Smooth muscle cell (in vitro differentiated cells): Measurements from ENCODE around the gene STAU1. TPM values are rescaled to one million over a fixed set of nuclear protein-coding genes. Genes with fewer than 3 reads are reported as not detected.
A peak's percentile ranks its signal among the peaks of the same experiment; 100 is the strongest.

ENCODE experiments used
- DNase-seq: peaks from one replicate; lab custom pipeline; 2025; ENCODE audit not compliant: unreplicated experiment; lab: John Stamatoyannopoulos, UW
- H2AFZ ChIP-seq: fragments of 200-600 bp; sonication (generic); 2 replicates; pipeline ENCODE4 v1.6.0; 2016; ENCODE audit warnings: antibody characterized with exemption, low read depth, mild to moderate bottlenecking
- H3F3A ChIP-seq: fragments of 200-600 bp; sonication (generic); 2 replicates; pipeline ENCODE4 v1.6.0; 2017; ENCODE audit warnings: antibody characterized with exemption, low read depth
- H3K27ac ChIP-seq: fragments of 200-600 bp; sonication (generic); 2 replicates; pipeline ENCODE4 v1.5.1; 2016; ENCODE audit warnings: low read depth, mild to moderate bottlenecking
- H3K27me3 ChIP-seq: fragments of 200-600 bp; sonication (generic); 2 replicates; pipeline ENCODE4 v1.6.1; 2016; ENCODE audit warnings: low read depth, mild to moderate bottlenecking
- H3K36me3 ChIP-seq: fragments of 200-600 bp; sonication (generic); 2 replicates; pipeline ENCODE4 v1.5.1; 2016; ENCODE audit warnings: low read depth
- H3K4me1 ChIP-seq: fragments of 200-600 bp; sonication (generic); 2 replicates; pipeline ENCODE4 v1.5.1; 2016; ENCODE audit warnings: low read depth
- H3K4me2 ChIP-seq: fragments of 200-600 bp; sonication (generic); 2 replicates; pipeline ENCODE4 v1.6.0; 2016; ENCODE audit warnings: mild to moderate bottlenecking
- H3K4me3 ChIP-seq: fragments of 200-600 bp; sonication (generic); 2 replicates; pipeline ENCODE4 v1.5.1; 2016; ENCODE audit warnings: mild to moderate bottlenecking
- H3K79me2 ChIP-seq: fragments of 200-600 bp; sonication (generic); 2 replicates; pipeline ENCODE4 v1.6.0; 2016; ENCODE audit warnings: low read depth, mild to moderate bottlenecking
- H3K9ac ChIP-seq: fragments of 200-600 bp; sonication (generic); 2 replicates; pipeline ENCODE4 v1.6.0; 2016; ENCODE audit warnings: low read depth
- H3K9me3 ChIP-seq: fragments of 200-600 bp; sonication (generic); replicated peaks from 2 replicates; pipeline ENCODE4 v1.5.1; 2016; ENCODE audit warnings: low read depth
- H4K20me1 ChIP-seq: fragments of 200-600 bp; sonication (generic); 2 replicates; pipeline ENCODE4 v1.6.0; 2016; ENCODE audit warnings: low read depth
- CTCF ChIP-seq: fragments of 200-600 bp; sonication (generic); IDR thresholded peaks from 2 replicates; pipeline ENCODE4 v1.5.1; 2017; ENCODE audit warnings: borderline replicate concordance, mild to moderate bottlenecking, antibody characterized with exemption; ENCODE audit not compliant: insufficient read depth, poor library complexity, severe bottlenecking
- WGBS: methylation state at CpG from one replicate; pipeline ENCODE4 v1.1.7; 2016; ENCODE audit warnings: low lambda C conversion rate; 5-methylcytosine and 5-hydroxymethylcytosine counted together
- polyA plus RNA-seq: library from polyadenylated mRNA; unstranded; fragments of >200 nt; fragmentation: Nextera tagmentation; extraction: Ambion mirVana; gene quantifications from 2 replicates; pipeline ENCODE4 v1.2.1, GENCODE V29; 2016
- total RNA-seq: library from RNA; depleted of rRNA; stranded (reverse); fragments of >200 nt; gene quantifications from 2 replicates; pipeline ENCODE4 v1.2.3, GENCODE V29; 2014

STAU1 gene
- total and polyA plus RNA-seq, 2 experiments from 2014 or later: 42.2 to 45.1 TPM

DNA sequence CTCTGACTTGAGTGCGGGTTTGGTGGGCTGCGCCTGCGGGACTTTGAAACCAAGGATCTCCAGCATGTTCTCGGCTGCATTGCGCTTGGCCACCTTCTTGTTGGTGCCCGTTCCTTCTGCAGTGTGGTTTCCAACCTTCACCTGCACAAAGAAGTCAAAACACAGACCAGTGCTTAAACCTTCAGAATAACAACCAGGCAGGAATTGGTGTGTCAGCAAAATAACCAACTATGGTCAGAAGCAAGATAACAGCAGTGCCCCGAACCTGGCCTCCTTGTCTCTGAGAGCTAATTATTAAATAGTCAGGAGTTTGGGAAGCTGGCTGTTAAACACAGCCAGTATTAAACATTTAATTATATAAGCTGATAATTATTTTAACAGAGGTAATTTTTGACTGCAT, 68.1 kb downstream of the STAU1 start:
- no peak overlapping the region for H3K4me2 ChIP-seq
- H3K9me3 ChIP-seq: no peaks in the 10 kb centered on the region
- no peak for DNase-seq
- no peak overlapping the region for H2AFZ ChIP-seq
- H3K9ac ChIP-seq: no peak overlapping the region
- TF ChIP-seq CTCF: no peak
- H3F3A ChIP-seq: no peaks in the 10 kb centered on the region
- no peaks in the 10 kb centered on the region for H3K4me1 ChIP-seq
- H3K27me3 ChIP-seq: no peaks in the 10 kb centered on the region
- peaks cover 3% of the 10 kb centered on the region for H4K20me1 ChIP-seq
- H3K27ac ChIP-seq: no peak overlapping the region
- peaks cover 37% of the 10 kb centered on the region for H3K36me3 ChIP-seq
- H3K79me2 ChIP-seq: no peaks in the 10 kb centered on the region
- no peak overlapping the region for H3K4me3 ChIP-seq
- 94% methylated on average over 7 of the region's 7 CpGs for WGBS

GRCh38 chr20:49118307-49118706, 69.8 kb downstream of the STAU1 start:
- H2AFZ ChIP-seq: no peak overlapping the region
- DNase-seq: no peak
- no peak overlapping the region for H3K4me3 ChIP-seq
- H3K4me1 ChIP-seq: no peaks in the 10 kb centered on the region
- H3K27me3 ChIP-seq: no peaks in the 10 kb centered on the region
- no peak overlapping the region for H3K9ac ChIP-seq
- H3K36me3 ChIP-seq: peaks cover 35% of the 10 kb centered on the region
- no peaks in the 10 kb centered on the region for H3F3A ChIP-seq
- no peak overlapping the region for H3K27ac ChIP-seq
- 100% methylated on average over 3 of the region's 3 CpGs for WGBS
- TF ChIP-seq CTCF: no peak
- peaks cover 3% of the 10 kb centered on the region for H4K20me1 ChIP-seq
- H3K9me3 ChIP-seq: no peaks in the 10 kb centered on the region
- H3K79me2 ChIP-seq: no peaks in the 10 kb centered on the region
- no peak overlapping the region for H3K4me2 ChIP-seq

GRCh38 chr20:49115564-49115963, 72.6 kb downstream of the STAU1 start:
- no peaks in the 10 kb centered on the region for H3K4me1 ChIP-seq
- no peak for TF ChIP-seq CTCF
- H3K4me2 ChIP-seq: no peak overlapping the region
- H3K36me3 ChIP-seq: peaks cover 35% of the 10 kb centered on the region
- no peak overlapping the region for H3K9ac ChIP-seq
- H3K27me3 ChIP-seq: no peaks in the 10 kb centered on the region
- H4K20me1 ChIP-seq: peaks cover 3% of the 10 kb centered on the region
- H2AFZ ChIP-seq: no peak overlapping the region
- WGBS: 86% methylated on average over 7 of the region's 7 CpGs
- no peak overlapping the region for H3K4me3 ChIP-seq
- H3K27ac ChIP-seq: no peak overlapping the region
- DNase-seq: no peak
- no peaks in the 10 kb centered on the region for H3K9me3 ChIP-seq
- no peaks in the 10 kb centered on the region for H3F3A ChIP-seq
- no peaks in the 10 kb centered on the region for H3K79me2 ChIP-seq

DNA sequence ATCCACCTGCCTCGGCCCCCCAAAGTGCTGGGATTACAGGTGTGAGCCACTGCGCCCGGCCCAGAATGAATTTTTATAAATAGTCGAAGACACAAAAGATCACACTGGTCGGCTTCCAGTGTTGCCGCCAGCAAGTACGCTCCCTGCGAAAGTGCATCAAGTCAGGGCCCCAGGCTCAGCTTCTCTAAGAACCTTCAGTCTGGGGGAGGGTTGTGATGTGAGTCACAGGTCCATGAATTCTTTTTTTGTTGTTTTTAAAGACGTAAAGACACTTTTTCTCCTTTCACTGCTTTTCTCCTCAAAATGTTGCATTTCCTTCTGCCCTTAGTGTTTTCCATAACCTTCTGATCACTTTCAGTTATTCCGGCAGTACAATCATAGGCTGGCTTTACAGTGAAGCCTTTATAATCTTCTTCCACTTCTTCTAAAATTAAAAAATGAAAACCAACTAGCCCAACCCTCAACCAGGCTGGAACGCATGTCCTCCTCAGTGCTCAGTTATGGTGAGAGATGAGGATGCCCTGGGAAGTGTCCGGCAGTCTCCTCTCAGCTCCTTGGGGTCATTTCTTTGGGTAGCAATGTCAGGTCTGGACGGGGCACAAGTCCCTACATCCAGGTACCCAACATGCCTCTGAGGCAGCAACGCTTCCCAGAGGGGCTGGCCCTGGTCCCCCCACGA, 75.4 kb downstream of the STAU1 start:
- TF ChIP-seq CTCF: no peak
- no peak for DNase-seq
- 89% methylated on average over 15 of the region's 15 CpGs for WGBS

More for the DNA sequence above, 75.4 kb downstream of the STAU1 start:
- Histone ChIP-seq H3K4me1 (no peaks in the 10 kb centered on the region), H3K79me2 (no peaks in the 10 kb centered on the region), H3K4me2 (no peak overlapping the region), H4K20me1 (no peaks in the 10 kb centered on the region), H3K36me3 (peaks cover 19% of the 10 kb centered on the region), H3K4me3 (no peak overlapping the region), H3F3A (no peaks in the 10 kb centered on the region), H3K27ac (peak overlapping the region; percentile 28), H3K27me3 (no peaks in the 10 kb centered on the region), H2AFZ (no peak overlapping the region), H3K9me3 (no peaks in the 10 kb centered on the region), H3K9ac (no peak overlapping the region)
